OCI-LY7 (cell line): ENCODE data around the gene NLRX1. TPM values are rescaled to one million over a fixed set of nuclear protein-coding genes. Genes with fewer than 3 reads are reported as not detected.
"Not testable (repeated sequence)": the region's sequence is repeated elsewhere in the genome, so short reads cannot be mapped to it uniquely, and the experiment has no call there.

ENCODE experiments used
- BruUV-seq: library from RNA; stranded (reverse); fragments of 400-500 nt; replicated peaks from 2 replicates; lab custom pipeline; 2021; lab: Mats Ljungman, UMichigan
- CTCF ChIA-PET: fragments of 300-600 bp; sonication (Branson Sonifier 250); formaldehyde crosslinking; loops from one replicate; lab custom pipeline; 2022; ENCODE audit warnings: antibody characterized with exemption; ENCODE audit not compliant: unreplicated experiment; lab: Charles Lee
- POLR2A ChIA-PET: fragments of 300-600 bp; sonication (Branson Sonifier 250); formaldehyde crosslinking; loops from one replicate; lab custom pipeline; 2022; ENCODE audit warnings: antibody characterized with exemption; lab: Charles Lee
- DNase-seq: peaks from one replicate; pipeline ENCODE4 v3.0.0-alpha.2; 2015; ENCODE audit warnings: low spot score
- H2AFZ ChIP-seq: fragments of 200-600 bp; sonication (generic), shearing (Covaris generic); 2 replicates; pipeline ENCODE4 v1.6.1; 2014; ENCODE audit warnings: mild to moderate bottlenecking, antibody characterized with exemption, low read length, moderate library complexity
- H3K27ac ChIP-seq: fragments of 200-600 bp; sonication (generic); 2 replicates; pipeline ENCODE4 v1.5.1; 2014; ENCODE audit warnings: mixed run types, low read depth, mild to moderate bottlenecking, moderate library complexity, low read length, inconsistent platforms; ENCODE audit not compliant: poor library complexity, severe bottlenecking
- H3K36me3 ChIP-seq: fragments of 200-600 bp; sonication (generic); 2 replicates; pipeline ENCODE4 v1.6.1; 2014; ENCODE audit warnings: mild to moderate bottlenecking, antibody characterized with exemption, low read length, moderate library complexity, mixed read lengths; ENCODE audit not compliant: insufficient read depth
- H3K4me1 ChIP-seq: fragments of 200-600 bp; sonication (generic); 2 replicates; pipeline ENCODE4 v1.5.1; 2014; ENCODE audit warnings: mild to moderate bottlenecking, low read length; ENCODE audit not compliant: insufficient read depth, poor library complexity, severe bottlenecking
- H3K4me2 ChIP-seq: fragments of 200-600 bp; sonication (generic); 2 replicates; pipeline ENCODE4 v1.6.1; 2014; ENCODE audit warnings: mild to moderate bottlenecking, low read length
- H3K4me3 ChIP-seq: fragments of 200-600 bp; sonication (generic); 2 replicates; pipeline ENCODE4 v1.5.1; 2014; ENCODE audit warnings: mild to moderate bottlenecking, low read depth, low read length; ENCODE audit not compliant: poor library complexity, severe bottlenecking
- H3K79me2 ChIP-seq: fragments of 200-600 bp; sonication (generic); 2 replicates; pipeline ENCODE4 v1.6.1; 2016; ENCODE audit warnings: low read depth, mild to moderate bottlenecking, low read length, moderate library complexity, mixed read lengths; ENCODE audit not compliant: insufficient read depth
- H3K9me2 ChIP-seq: fragments of 200-600 bp; sonication (generic); 2 replicates; pipeline ENCODE4 v1.6.1; 2016; ENCODE audit warnings: mild to moderate bottlenecking, low read length, mixed read lengths; ENCODE audit not compliant: insufficient read depth
- H3K9me3 ChIP-seq: fragments of 200-600 bp; sonication (generic); 2 replicates; pipeline ENCODE4 v1.6.1; 2014; ENCODE audit warnings: mild to moderate bottlenecking, mixed run types, low read length, mixed read lengths
- H4K20me1 ChIP-seq: fragments of 200-600 bp; sonication (generic); 2 replicates; pipeline ENCODE4 v1.6.1; 2014; ENCODE audit warnings: mild to moderate bottlenecking, antibody characterized with exemption, low read length, moderate library complexity, mixed read lengths; ENCODE audit not compliant: insufficient read depth
- CTCF ChIP-seq: fragments of 200-600 bp; sonication (generic); conservative IDR thresholded peaks from 2 replicates; pipeline ENCODE4 v1.5.1; 2014; ENCODE audit warnings: mild to moderate bottlenecking, antibody characterized with exemption, low read length, moderate library complexity, mixed read lengths
- EZH2phosphoT487 ChIP-seq: fragments of 200-600 bp; sonication (generic); IDR thresholded peaks from 2 replicates; pipeline ENCODE4 v1.6.1; 2018; ENCODE audit warnings: low read depth, borderline replicate concordance, mild to moderate bottlenecking, mixed run types, antibody characterized with exemption, low read length, moderate library complexity, mixed read lengths
- intact Hi-C: fragments of 100-400 bp; cut with micrococcal nuclease; formaldehyde crosslinking; loops from one replicate; pipeline ENCODE4 v1.10.0; 2022; ENCODE audit not compliant: unreplicated experiment
- total RNA-seq, 2 experiments: library from RNA; depleted of rRNA in 1 of 2; stranded (reverse); fragments of >200 nt in 1 of 2; shearing (Covaris generic) in 1 of 2; gene quantifications; 2 replicates each; pipeline ENCODE4 v1.2.3, GENCODE V29; 2014 to 2022

NLRX1 gene
- total RNA-seq, 2 experiments from 2014 or later = 2.1 to 8.8 TPM

DNA sequence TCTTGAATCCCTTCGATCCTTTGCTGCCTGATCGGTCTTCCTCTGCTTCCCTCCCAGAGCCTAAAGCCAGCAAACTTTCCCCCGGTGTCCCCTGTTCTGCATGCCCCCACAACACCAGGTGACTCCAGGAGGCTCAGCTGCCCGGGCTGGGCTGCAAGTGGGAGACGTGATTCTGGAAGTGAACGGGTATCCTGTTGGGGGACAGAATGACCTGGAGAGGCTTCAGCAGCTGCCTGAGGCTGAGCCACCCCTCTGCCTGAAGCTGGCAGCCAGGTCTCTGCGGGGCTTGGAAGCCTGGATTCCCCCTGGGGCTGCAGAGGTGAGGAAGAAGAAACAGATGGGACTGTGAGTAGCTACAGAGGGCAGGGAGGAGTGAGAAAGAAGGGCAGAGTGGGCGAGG, 20.4 kb downstream of the NLRX1 start:
- H4K20me1 ChIP-seq = no peaks in the 10 kb centered on the region
- no peaks in the 10 kb centered on the region for H3K79me2 ChIP-seq
- no peaks in the 10 kb centered on the region for H3K9me2 ChIP-seq
- no peak overlapping the region for H2AFZ ChIP-seq
- H3K4me3 ChIP-seq = no peak overlapping the region
- H3K27ac ChIP-seq = no peak overlapping the region
- no TSS peak for BruUV-seq
- DNase-seq = no peak
- no peaks in the 10 kb centered on the region for H3K36me3 ChIP-seq
- H3K4me2 ChIP-seq = no peak overlapping the region
- intact Hi-C loops = no loop called here
- POLR2A ChIA-PET = interaction anchor here (0.9 kb wide), 1 partner anchor 71 kb away, joined by 3 read pairs; no protein-coding TSS in a partner anchor
- no peak for TF ChIP-seq EZH2phosphoT487
- TF ChIP-seq CTCF = no peak
- H3K9me3 ChIP-seq = no peaks in the 10 kb centered on the region
- CTCF ChIA-PET = no interaction called here
- H3K4me1 ChIP-seq = no peaks in the 10 kb centered on the region

DNA sequence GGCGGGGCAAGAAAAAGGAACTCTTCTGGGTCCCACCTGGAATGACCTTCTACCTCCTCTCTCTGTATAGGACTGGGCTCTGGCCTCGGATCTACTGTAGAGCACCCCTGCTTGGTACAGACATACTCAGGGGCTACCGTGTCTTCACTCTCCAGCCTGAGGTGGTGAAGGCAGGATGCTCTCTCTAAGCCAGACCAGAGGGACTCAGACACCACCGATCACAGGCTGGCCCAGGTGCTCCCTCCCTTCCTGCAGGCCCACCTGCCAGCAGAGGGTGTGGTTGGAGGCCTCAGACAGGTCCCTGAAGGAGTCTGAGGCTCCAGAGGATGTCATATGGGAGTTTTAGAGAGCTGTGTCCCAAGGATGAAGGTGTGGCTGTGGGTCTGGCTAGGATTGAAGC, 20.9 kb downstream of the NLRX1 start:
- no peak overlapping the region for H3K4me2 ChIP-seq
- no peaks in the 10 kb centered on the region for H4K20me1 ChIP-seq
- no peak overlapping the region for H3K27ac ChIP-seq
- no peaks in the 10 kb centered on the region for H3K4me1 ChIP-seq
- no TSS peak for BruUV-seq
- POLR2A ChIA-PET = interaction anchor here (0.9 kb wide), 1 partner anchor 71 kb away, joined by 3 read pairs; no protein-coding TSS in a partner anchor
- TF ChIP-seq CTCF (no peak), EZH2phosphoT487 (no peak)
- no peak overlapping the region for H2AFZ ChIP-seq
- no peak overlapping the region for H3K4me3 ChIP-seq
- no peaks in the 10 kb centered on the region for H3K9me3 ChIP-seq
- no peaks in the 10 kb centered on the region for H3K36me3 ChIP-seq
- intact Hi-C loops = no loop called here
- CTCF ChIA-PET = interaction anchor here (0.5 kb wide), 1 partner anchor 61 kb away, joined by 3 read pairs; no protein-coding TSS in a partner anchor
- no peaks in the 10 kb centered on the region for H3K79me2 ChIP-seq
- no peak for DNase-seq
- H3K9me2 ChIP-seq = no peaks in the 10 kb centered on the region

DNA sequence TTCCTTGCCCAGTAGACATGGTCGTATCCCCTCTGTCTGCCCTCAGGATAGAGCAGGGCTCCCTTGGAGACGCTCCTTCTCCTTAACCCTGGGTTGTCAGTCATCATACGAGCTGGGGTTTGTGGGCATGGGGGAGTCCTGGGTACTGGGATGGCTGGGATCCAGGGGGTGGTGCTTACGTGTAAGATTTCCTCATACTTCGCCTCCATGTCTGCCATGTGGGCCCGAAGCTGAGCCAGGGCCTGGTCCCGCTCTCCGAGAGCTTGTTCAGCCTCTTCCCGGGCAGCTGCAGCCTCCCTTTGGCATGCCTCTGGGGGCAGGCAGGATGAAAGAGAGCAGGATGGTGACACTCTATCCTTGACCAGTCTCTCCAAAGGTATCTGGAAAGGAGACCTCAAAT, 22.0 kb downstream of the NLRX1 start:
- Histone ChIP-seq H3K4me2 (no peak overlapping the region), H3K4me3 (no peak overlapping the region), H3K79me2 (no peaks in the 10 kb centered on the region), H3K4me1 (no peaks in the 10 kb centered on the region), H3K36me3 (no peaks in the 10 kb centered on the region), H3K9me2 (no peaks in the 10 kb centered on the region), H4K20me1 (no peaks in the 10 kb centered on the region), H2AFZ (no peak overlapping the region), H3K27ac (no peak overlapping the region), H3K9me3 (no peaks in the 10 kb centered on the region)
- ChIA-PET CTCF (no interaction called here), POLR2A (interaction anchor here (0.6 to 1.2 kb wide), 3 partner anchors 91 to 595 kb away, joined by 3 read pairs; no protein-coding TSS in a partner anchor)
- no peak for TF ChIP-seq EZH2phosphoT487
- no peak for TF ChIP-seq CTCF
- no TSS peak for BruUV-seq
- intact Hi-C loops = no loop called here
- no peak for DNase-seq

DNA sequence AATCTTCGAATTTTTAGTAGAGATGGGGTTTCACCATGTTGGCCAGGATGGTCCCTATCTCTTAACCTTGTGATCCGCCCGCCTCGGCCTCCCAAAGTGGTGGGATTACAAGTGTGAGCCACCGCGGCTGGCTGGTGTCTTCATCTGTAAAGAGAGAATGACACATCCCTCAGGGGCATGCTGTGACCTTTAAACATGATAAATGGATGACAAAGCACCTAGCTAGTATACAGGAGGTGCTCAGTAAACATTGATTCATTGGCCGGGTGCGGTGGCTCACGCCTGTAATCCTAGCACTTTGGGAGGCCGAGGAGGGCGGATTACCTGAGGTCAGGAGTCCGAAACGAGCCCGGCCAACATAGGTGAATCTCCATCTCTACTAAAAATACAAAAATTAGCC, 22.7 kb downstream of the NLRX1 start:
- H3K36me3 ChIP-seq, H3K4me3 ChIP-seq, H3K79me2 ChIP-seq, intact Hi-C loops, H4K20me1 ChIP-seq, DNase-seq, H3K9me2 ChIP-seq, BruUV-seq, H3K27ac ChIP-seq, H3K4me2 ChIP-seq, H3K9me3 ChIP-seq, CTCF ChIA-PET, H2AFZ ChIP-seq, H3K4me1 ChIP-seq: not testable (repeated sequence)
- POLR2A ChIA-PET = interaction anchor here (0.6 to 1.2 kb wide), 4 partner anchors 91 to 596 kb away, joined by 3 read pairs; no protein-coding TSS in a partner anchor
